ENCODE data around the gene HNF1A.
A peak's percentile ranks its signal among the peaks of the same experiment; 100 is the strongest.

The HNF1A gene

DNA sequence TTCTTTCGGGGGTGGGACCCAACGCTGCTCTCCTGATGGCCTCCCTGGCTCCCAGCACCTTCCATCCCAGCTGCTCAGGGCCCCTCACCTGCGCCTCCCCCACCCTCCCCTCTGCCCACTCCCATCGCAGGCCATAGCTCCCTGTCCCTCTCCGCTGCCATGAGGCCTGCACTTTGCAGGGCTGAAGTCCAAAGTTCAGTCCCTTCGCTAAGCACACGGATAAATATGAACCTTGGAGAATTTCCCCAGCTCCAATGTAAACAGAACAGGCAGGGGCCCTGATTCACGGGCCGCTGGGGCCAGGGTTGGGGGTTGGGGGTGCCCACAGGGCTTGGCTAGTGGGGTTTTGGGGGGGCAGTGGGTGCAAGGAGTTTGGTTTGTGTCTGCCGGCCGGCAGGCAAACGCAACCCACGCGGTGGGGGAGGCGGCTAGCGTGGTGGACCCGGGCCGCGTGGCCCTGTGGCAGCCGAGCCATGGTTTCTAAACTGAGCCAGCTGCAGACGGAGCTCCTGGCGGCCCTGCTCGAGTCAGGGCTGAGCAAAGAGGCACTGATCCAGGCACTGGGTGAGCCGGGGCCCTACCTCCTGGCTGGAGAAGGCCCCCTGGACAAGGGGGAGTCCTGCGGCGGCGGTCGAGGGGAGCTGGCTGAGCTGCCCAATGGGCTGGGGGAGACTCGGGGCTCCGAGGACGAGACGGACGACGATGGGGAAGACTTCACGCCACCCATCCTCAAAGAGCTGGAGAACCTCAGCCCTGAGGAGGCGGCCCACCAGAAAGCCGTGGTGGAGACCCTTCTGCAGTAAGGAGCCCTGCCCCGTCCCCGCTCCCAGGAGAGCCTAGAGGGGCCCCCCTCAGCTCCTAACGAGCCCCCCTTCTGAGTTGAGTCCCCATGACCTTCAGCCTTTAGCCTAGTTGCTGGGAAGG, at the start of gene HNF1A:
HNF1A (plus strand) TSS at position 248 of the 924 bp plus-strand sequence; CDS start at position 474, 226 bp downstream.
- H3K27ac ChIP-seq = peak within 1 kb of the TSS; percentile 87
- TF ChIP-seq, protein P1, sequence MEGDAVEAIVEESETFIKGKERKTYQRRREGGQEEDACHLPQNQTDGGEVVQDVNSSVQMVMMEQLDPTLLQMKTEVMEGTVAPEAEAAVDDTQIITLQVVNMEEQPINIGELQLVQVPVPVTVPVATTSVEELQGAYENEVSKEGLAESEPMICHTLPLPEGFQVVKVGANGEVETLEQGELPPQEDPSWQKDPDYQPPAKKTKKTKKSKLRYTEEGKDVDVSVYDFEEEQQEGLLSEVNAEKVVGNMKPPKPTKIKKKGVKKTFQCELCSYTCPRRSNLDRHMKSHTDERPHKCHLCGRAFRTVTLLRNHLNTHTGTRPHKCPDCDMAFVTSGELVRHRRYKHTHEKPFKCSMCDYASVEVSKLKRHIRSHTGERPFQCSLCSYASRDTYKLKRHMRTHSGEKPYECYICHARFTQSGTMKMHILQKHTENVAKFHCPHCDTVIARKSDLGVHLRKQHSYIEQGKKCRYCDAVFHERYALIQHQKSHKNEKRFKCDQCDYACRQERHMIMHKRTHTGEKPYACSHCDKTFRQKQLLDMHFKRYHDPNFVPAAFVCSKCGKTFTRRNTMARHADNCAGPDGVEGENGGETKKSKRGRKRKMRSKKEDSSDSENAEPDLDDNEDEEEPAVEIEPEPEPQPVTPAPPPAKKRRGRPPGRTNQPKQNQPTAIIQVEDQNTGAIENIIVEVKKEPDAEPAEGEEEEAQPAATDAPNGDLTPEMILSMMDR (conservative IDR thresholded peaks at IDR 0.05) = no peak

DNA sequence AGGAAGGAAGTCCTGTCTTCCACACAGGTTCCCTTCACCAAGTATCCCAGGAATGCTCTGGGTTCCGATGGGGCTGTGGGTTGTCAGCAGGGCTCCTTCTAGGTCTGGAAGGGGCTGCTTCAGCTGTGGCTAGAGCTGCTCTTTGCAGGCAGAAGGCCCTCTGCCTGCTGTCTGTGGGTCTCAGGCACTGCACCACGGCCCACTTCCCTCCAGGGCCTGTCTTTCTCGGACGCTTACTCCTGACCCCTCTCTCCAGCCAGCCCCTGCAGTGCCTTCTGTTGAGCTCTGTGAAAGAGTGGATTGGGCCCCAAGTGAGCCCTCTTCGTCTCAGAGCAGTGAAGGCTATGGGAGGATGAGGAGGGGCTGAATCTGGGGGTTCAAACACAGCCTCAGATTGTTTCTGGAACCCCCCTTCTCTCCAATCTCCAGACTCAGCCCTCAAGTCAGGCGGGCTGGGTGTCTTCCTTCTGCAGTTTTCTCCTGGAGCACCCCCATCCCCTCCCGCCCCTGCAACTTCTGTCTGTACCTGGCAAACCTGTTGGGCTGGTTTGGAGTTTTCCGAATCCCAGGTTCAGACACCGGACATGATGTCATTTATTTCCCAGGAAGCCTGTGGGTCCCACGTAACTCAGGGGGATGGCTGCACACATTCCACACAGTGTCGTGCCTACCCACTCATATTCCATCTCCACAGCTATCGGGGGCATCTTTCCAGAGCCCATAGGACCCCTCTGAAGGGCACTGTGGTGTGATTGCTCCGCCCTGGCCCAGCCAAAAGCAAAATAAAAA, 49.3 kb upstream of the HNF1A start:
- peak overlapping the region; percentile 39; the same call in 1 of the 2 replicates for H3K27ac ChIP-seq
- TF ChIP-seq, protein P1 (conservative IDR thresholded peaks at IDR 0.05) = no peak

DNA sequence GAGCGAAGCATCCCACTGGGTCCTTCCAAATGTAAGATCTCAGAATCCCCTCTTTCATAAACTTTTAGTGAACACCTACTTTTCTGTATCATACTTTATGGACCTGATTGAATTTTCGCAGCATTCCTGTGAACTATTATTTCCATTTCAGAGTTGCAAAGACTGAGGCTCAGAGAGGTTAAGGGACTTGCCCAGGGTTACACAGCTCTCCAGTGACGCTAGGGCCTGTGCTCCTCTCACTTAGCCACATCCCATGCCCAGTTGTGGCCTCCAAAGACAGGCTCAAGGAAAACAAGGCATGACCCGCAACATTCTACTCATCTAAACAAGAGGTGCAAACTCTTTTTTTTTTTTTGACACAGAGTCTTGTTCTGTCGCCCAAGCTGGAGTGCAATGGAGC, 48.3 kb upstream of the HNF1A start:
- TF ChIP-seq, protein P1 (conservative IDR thresholded peaks at IDR 0.05) = no peak
- no peak overlapping the region for H3K27ac ChIP-seq

GRCh38 chr12:120932058-120932457, 46.3 kb upstream of the HNF1A start:
- H3K27ac ChIP-seq = no peak overlapping the region
- TF ChIP-seq, protein P1 (conservative IDR thresholded peaks at IDR 0.05) = no peak

DNA sequence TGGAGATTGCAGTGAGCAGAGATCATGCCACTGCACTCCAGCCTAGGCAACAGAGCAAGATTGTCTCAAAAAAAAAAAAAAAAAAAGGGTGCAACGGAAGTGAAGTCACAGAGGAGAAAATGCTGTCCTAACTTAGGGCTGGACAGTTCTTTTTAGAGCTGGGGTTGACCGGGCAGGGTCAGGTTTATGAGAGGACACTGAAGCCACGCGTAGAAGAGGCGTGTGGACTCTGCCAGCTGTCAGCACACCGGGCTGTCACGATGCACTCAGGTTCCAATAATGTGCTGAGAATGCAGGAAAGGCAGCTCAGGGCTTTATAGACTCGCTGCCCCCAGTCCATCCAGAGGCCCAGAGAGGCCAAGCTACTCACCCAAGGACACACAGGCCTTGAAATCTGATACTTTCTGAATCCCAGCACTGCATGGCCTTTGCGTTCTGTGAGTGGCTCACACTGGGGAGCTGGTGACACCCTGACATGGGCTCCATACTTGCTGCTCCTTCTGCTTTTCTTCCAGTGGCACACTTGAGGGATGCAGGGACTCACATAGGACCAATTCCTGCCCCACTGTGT, 45.3 kb upstream of the HNF1A start:
- H3K27ac ChIP-seq = no peak overlapping the region
- TF ChIP-seq, protein P1 (conservative IDR thresholded peaks at IDR 0.05) = no peak

- TF ChIP-seq, protein P1 (conservative IDR thresholded peaks at IDR 0.05) = no peak
- H3K27ac ChIP-seq = no peak overlapping the region
These were observed 44.6 kb upstream of the HNF1A start for GRCh38 chr12:120933786-120934185.

DNA sequence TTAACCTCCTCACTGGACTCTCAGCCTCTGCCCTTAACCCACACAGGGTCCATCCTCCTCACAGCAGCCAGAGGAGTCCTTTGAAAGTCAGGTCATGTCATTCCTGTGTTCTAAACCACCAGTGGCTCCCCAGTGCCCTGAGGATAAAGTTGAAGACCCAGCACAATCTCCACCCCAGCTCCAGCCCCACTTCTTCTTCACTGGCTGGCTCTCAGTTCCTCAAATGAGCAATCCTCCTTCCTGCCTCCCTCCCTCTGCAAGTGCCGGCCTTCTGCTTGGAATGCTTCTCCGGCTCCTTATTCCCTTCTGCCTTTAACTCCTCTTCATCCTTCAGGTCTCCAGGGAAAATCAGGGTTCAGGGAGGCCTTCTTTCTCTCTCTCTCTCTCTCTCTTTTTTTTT, 42.1 kb upstream of the HNF1A start:
- TF ChIP-seq, protein P1 (conservative IDR thresholded peaks at IDR 0.05) = no peak
- no peak overlapping the region for H3K27ac ChIP-seq

Measured in VCaP (cell line).